A673 (cell line): ENCODE data around the gene TCEA3.

Source experiments
- CTCF ChIP-seq: fragments of 300-800, 200-600 bp; sonication (generic); conservative IDR thresholded peaks from 2 replicates; pipeline ENCODE4 v1.5.1; 2017; ENCODE audit warnings: low read depth, mild to moderate bottlenecking, antibody characterized with exemption, low read length, moderate library complexity, mixed read lengths
- EZH2 ChIP-seq: fragments of 200-600 bp; sonication (generic); IDR thresholded peaks from 2 replicates; pipeline ENCODE4 v1.6.1; 2017; ENCODE audit warnings: borderline replicate concordance, low read depth, mild to moderate bottlenecking, mixed read lengths, antibody characterized with exemption, low read length; ENCODE audit not compliant: poor library complexity, severe bottlenecking

- TF ChIP-seq CTCF (no peak), EZH2 (no peak)
Measured at GRCh38 chr1:23408797-23409290, 15.7 kb downstream of the TCEA3 start.
